NCI-H446 treated with DMSO at 0.1 percent for 48 hours (cell line): ENCODE measurements around the gene IFIT3.
"Not testable (repeated sequence)": the region's sequence is repeated elsewhere in the genome, so short reads cannot be mapped to it uniquely, and the experiment has no call there.

ENCODE experiments used
- DNase-seq: peaks from one replicate; lab custom pipeline; 2025; lab: John Stamatoyannopoulos, UW

Gene IFIT3

GRCh38 chr10:89335226-89335625 is 7.4 kb downstream of the IFIT3 start:
- no peak for DNase-seq

- DNase-seq = no peak
Measured at GRCh38 chr10:89336241-89336640, 8.4 kb downstream of the IFIT3 start.

GRCh38 chr10:89337484-89337883 is 9.7 kb downstream of the IFIT3 start:
- DNase-seq = no peak

GRCh38 chr10:89338713-89339112 is 10.9 kb downstream of the IFIT3 start:
- DNase-seq = no peak

GRCh38 chr10:89339875-89340274 is 12.1 kb downstream of the IFIT3 start:
- no peak for DNase-seq

- no peak for DNase-seq
Measured at GRCh38 chr10:89341649-89342048, 13.9 kb downstream of the IFIT3 start.

- no peak for DNase-seq
Measured at GRCh38 chr10:89342206-89342958, 14.6 kb downstream of the IFIT3 start.

GRCh38 chr10:89343089-89343767 is 15.4 kb downstream of the IFIT3 start:
- no peak for DNase-seq

- DNase-seq = no peak
Measured at GRCh38 chr10:89344156-89344555, 16.4 kb downstream of the IFIT3 start.

- DNase-seq = no peak
Measured at GRCh38 chr10:89345367-89346000, 17.7 kb downstream of the IFIT3 start.

- DNase-seq = no peak
Measured at GRCh38 chr10:89346405-89347254, 18.8 kb downstream of the IFIT3 start.

- no peak for DNase-seq
Measured at GRCh38 chr10:89347701-89348457, 20.1 kb downstream of the IFIT3 start.

- no peak for DNase-seq
Measured at GRCh38 chr10:89348481-89348880, 20.7 kb downstream of the IFIT3 start.

GRCh38 chr10:89348975-89349374 is 21.2 kb downstream of the IFIT3 start:
- DNase-seq = no peak

GRCh38 chr10:89350631-89351315 is 23.0 kb downstream of the IFIT3 start:
- not testable (repeated sequence) for DNase-seq

- DNase-seq = no peak
Measured at GRCh38 chr10:89351412-89351779, 23.6 kb downstream of the IFIT3 start.

GRCh38 chr10:89351780-89352597 is 24.2 kb downstream of the IFIT3 start:
- DNase-seq = no peak

- no peak for DNase-seq
Measured at GRCh38 chr10:89352802-89353201, 25.0 kb downstream of the IFIT3 start.

- DNase-seq = no peak
Measured at GRCh38 chr10:89355394-89355931, 27.7 kb downstream of the IFIT3 start.

GRCh38 chr10:89357096-89357495 is 29.3 kb downstream of the IFIT3 start:
- DNase-seq = no peak
